Gastrocnemius medialis (tissue), 4 donors: ENCODE results near the gene SLC39A11. TPM values are rescaled to one million over a fixed set of nuclear protein-coding genes. Genes with fewer than 3 reads are reported as not detected.

ENCODE experiments used
- ATAC-seq, 2 donors: fragments of 150-250 bp; one replicate each; pipeline ENCODE4 v1.9.1; 2016
- DNase-seq, 2 donors: peaks; one replicate each; pipeline ENCODE4 v3.0.0-alpha.2; 2019
- H3K27ac ChIP-seq, 4 donors: fragments of 200-600 bp; sonication (generic); 1 replicate in 1 of 4; 2 replicates in 3 of 4; pipeline ENCODE4 v1.5.1; 2016 to 2018; ENCODE audit warnings: mild to moderate bottlenecking in 2 of 4, moderate library complexity in 1 of 4
- H3K27me3 ChIP-seq, 3 donors: fragments of 200-600 bp; sonication (generic) in 2 of 3; 1 replicate in 1 of 3; 2 replicates in 2 of 3; pipeline versions ENCODE4 v1.5.1 to v1.6.0; 2016 to 2019; ENCODE audit warnings: mild to moderate bottlenecking in 1 of 3, moderate library complexity in 1 of 3
- H3K36me3 ChIP-seq, 2 donors: fragments of 200-600 bp; sonication (generic) in 1 of 2; one replicate each; pipeline ENCODE4 v1.5.1; 2017 to 2018
- H3K4me1 ChIP-seq, 2 donors: fragments of 200-600 bp; sonication (generic) in 1 of 2; one replicate each; pipeline ENCODE4 v1.5.1; 2016 to 2017; ENCODE audit warnings: mild to moderate bottlenecking in 2 of 2
- H3K4me3 ChIP-seq, 4 donors: fragments of 200-600 bp; sonication (generic) in 3 of 4; 1 replicate in 1 of 4; 2 replicates in 3 of 4; pipeline ENCODE4 v1.5.1; 2016 to 2019; ENCODE audit warnings: mild to moderate bottlenecking in 2 of 4
- H3K9me3 ChIP-seq, 3 donors: fragments of 200-600 bp; sonication (generic) in 2 of 3; 1 replicate in 1 of 3; 2 replicates in 2 of 3; pipeline ENCODE4 v1.5.1; 2016 to 2019
- POLR2A ChIP-seq, 2 donors: fragments of 450-650 bp; IDR thresholded peaks; one replicate each; pipeline ENCODE4 v1.6.1; 2017; ENCODE audit warnings: antibody characterized with exemption in 2 of 2, mild to moderate bottlenecking in 2 of 2, moderate library complexity in 2 of 2
- in situ Hi-C, 4 donors: fragments of 200-750 bp; cut with MboI; loops; one replicate each; pipeline versions ENCODE4 v1.15.0 to v1.8.0; 2017; ENCODE audit warnings: low sequenced_read_pairs in 4 of 4
- intact Hi-C: fragments of 100-400 bp; cut with DNase I; formaldehyde crosslinking; loops from one replicate; pipeline ENCODE4 v1.15.1; 2023; ENCODE audit warnings: low total_unique reads
- total RNA-seq, 4 donors: library from RNA; depleted of rRNA; stranded (reverse); fragments of >200 nt; gene quantifications; one replicate each; pipeline versions ENCODE4 v1.1.0 to v1.2.3, GENCODE V29; 2016
- TF ChIP-seq, protein P1 (sequence below), 5 experiments: fragments of 450-650 bp in 3 of 5; fragments of 200-600 bp in 2 of 5; sonication (generic) in 2 of 5; IDR thresholded peaks in 4 of 5; conservative IDR thresholded peaks in 1 of 5; 1 replicate in 4 of 5; 2 replicates in 1 of 5; pipeline ENCODE4 v1.5.1; 2016 to 2019; ENCODE audit warnings: antibody characterized with exemption in 5 of 5, mild to moderate bottlenecking in 3 of 5, moderate library complexity in 3 of 5

Gene SLC39A11
- total RNA-seq, 4 donors from 2014 or later: 7.6 to 28.4 (median 10.7) TPM

DNA sequence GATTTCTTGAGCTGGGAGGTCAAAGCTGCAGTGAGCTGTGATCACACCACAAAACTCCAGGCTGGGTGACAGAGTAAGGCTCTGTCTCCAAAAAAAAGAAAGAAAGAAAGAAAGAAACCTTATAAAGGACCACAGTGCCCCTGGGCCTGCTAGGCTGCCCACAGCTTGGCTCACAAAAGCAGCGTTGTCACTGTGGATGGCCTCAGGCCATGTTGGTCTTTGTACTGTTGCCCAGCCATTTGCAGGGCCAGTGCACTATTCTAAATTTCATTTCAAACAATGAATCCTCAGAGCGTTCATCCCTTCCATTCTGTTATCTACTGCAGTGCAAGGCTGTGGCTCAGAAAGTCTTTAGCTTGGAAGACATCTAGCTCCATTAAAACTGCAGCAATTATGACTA is 208.4 kb downstream of the SLC39A11 start:
- intact Hi-C loops: no loop called here
- DNase-seq: no peak
- H3K36me3 ChIP-seq: no peaks in the 10 kb centered on the region

DNA sequence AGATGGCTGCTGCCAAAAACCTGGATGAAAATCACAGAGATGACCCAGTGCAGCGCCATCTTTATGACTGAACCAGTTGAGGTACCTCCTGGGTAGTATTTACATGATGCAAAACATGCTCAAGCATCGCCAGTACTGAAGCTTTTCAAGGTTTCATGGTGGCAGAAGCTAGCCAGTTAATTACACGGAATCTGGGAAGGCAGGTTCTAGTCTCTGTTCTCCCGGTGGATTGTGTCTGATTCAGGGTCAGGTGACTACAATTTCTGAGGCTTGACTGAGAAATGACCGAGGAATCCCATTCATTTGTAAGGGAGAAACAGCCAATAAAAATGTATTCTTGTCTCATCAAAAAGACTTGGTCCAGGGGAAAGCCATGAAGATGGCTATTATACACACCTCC is 209.1 kb downstream of the SLC39A11 start:
- DNase-seq (no peak), ATAC-seq (no peak)
- Histone ChIP-seq H3K4me3 (no peak overlapping the region), H3K9me3 (peaks cover 0 to 4% (median 0%) of the 10 kb centered on the region in 3 donors), H3K4me1 (no peaks in the 10 kb centered on the region), H3K27ac (no peak overlapping the region), H3K36me3 (no peaks in the 10 kb centered on the region), H3K27me3 (no peaks in the 10 kb centered on the region)
- intact Hi-C loops (no loop called here), in situ Hi-C loops (no loop called here)
- TF ChIP-seq, protein P1, sequence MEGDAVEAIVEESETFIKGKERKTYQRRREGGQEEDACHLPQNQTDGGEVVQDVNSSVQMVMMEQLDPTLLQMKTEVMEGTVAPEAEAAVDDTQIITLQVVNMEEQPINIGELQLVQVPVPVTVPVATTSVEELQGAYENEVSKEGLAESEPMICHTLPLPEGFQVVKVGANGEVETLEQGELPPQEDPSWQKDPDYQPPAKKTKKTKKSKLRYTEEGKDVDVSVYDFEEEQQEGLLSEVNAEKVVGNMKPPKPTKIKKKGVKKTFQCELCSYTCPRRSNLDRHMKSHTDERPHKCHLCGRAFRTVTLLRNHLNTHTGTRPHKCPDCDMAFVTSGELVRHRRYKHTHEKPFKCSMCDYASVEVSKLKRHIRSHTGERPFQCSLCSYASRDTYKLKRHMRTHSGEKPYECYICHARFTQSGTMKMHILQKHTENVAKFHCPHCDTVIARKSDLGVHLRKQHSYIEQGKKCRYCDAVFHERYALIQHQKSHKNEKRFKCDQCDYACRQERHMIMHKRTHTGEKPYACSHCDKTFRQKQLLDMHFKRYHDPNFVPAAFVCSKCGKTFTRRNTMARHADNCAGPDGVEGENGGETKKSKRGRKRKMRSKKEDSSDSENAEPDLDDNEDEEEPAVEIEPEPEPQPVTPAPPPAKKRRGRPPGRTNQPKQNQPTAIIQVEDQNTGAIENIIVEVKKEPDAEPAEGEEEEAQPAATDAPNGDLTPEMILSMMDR (IDR thresholded peaks at IDR 0.05 in 4 of 5, conservative IDR thresholded peaks at IDR 0.05 in 1 of 5): no peak
- no peak for TF ChIP-seq POLR2A (IDR thresholded peaks at IDR 0.05)

More for the DNA sequence above, 208.4 kb downstream of the SLC39A11 start:
- TF ChIP-seq, protein P1 (IDR thresholded peaks at IDR 0.05 in 4 of 5, conservative IDR thresholded peaks at IDR 0.05 in 1 of 5): no peak
- TF ChIP-seq POLR2A (IDR thresholded peaks at IDR 0.05): no peak
- in situ Hi-C loops: no loop called here
- Histone ChIP-seq H3K27me3 (no peaks in the 10 kb centered on the region), H3K4me1 (no peaks in the 10 kb centered on the region), H3K27ac (no peak overlapping the region), H3K9me3 (peaks cover 0 to 4% (median 0%) of the 10 kb centered on the region in 3 donors), H3K4me3 (no peak overlapping the region)
- no peak for ATAC-seq

DNA sequence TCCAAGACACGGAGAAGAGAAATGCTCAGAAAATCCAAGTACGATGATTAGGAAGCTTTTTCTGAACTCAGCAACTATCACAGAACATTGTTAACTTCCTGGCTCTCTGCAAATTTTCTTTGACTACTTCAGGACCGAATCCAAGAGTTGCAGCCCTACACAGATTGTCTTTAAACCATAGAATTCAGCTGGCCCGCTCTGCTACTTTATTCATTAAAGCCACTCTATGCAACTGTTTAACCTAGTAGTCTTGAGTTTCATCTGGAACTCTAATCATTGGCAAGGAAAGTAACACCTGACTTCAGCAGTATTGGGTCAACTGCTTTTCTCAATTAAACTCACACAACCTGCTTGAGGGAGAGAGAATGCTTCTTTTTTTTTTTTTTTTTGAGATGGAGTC is 210.1 kb downstream of the SLC39A11 start:
- Histone ChIP-seq H3K36me3 (no peaks in the 10 kb centered on the region), H3K4me3 (no peak overlapping the region), H3K27ac (no peak overlapping the region), H3K4me1 (no peaks in the 10 kb centered on the region), H3K27me3 (no peaks in the 10 kb centered on the region), H3K9me3 (peaks cover 0 to 4% (median 0%) of the 10 kb centered on the region in 3 donors)
- no peak for DNase-seq
- intact Hi-C loops: no loop called here
- in situ Hi-C loops: no loop called here
- no peak for ATAC-seq
- TF ChIP-seq, protein P1 (IDR thresholded peaks at IDR 0.05 in 4 of 5, conservative IDR thresholded peaks at IDR 0.05 in 1 of 5): no peak
- no peak for TF ChIP-seq POLR2A (IDR thresholded peaks at IDR 0.05)

DNA sequence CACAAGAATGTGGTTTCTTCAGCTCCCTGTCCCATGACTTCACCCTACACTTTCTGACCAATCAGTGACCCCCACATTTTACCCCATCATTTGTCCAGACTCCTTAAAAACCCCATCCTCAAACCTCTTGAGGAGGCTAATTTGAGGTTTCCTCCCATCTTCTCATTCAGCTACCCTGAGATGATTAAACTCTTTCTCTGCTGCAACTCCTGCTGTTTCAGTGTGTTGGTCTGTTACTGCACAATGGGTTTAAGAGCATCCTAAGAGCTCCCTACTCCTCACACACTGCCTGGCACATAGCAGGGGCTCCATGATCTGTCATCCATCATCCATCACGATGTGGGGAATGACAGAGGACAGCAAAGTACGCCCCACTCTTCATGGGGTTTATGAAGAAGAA is 212.6 kb downstream of the SLC39A11 start:
- Histone ChIP-seq H3K4me3 (no peak overlapping the region), H3K9me3 (peaks cover 0 to 4% (median 0%) of the 10 kb centered on the region in 3 donors), H3K36me3 (no peaks in the 10 kb centered on the region), H3K27me3 (no peaks in the 10 kb centered on the region), H3K27ac (no peak overlapping the region), H3K4me1 (no peaks in the 10 kb centered on the region)
- TF ChIP-seq POLR2A (IDR thresholded peaks at IDR 0.05): no peak
- TF ChIP-seq, protein P1 (IDR thresholded peaks at IDR 0.05 in 4 of 5, conservative IDR thresholded peaks at IDR 0.05 in 1 of 5): no peak
- DNase-seq: no peak
- ATAC-seq: no peak
- in situ Hi-C loops: no loop called here
- intact Hi-C loops: no loop called here
